Adrenal gland (tissue), 5 donors: ENCODE data around the gene MID1IP1.

Source experiments
- POLR2A ChIP-seq, 2 donors: fragments of 450-650 bp; IDR thresholded peaks; one replicate each; pipeline ENCODE4 v1.6.1; 2017; ENCODE audit warnings: antibody characterized with exemption in 2 of 2, mild to moderate bottlenecking in 2 of 2, moderate library complexity in 1 of 2
- TF ChIP-seq, protein P1 (sequence below), 6 experiments: fragments of 450-650 bp in 4 of 6; fragments of 200-600 bp in 2 of 6; sonication (generic) in 1 of 6; IDR thresholded peaks; 1 replicate in 5 of 6; 2 replicates in 1 of 6; pipeline versions ENCODE4 v1.5.1 to v1.8.0; 2016 to 2021; ENCODE audit warnings: antibody characterized with exemption in 6 of 6, mild to moderate bottlenecking in 2 of 6, moderate library complexity in 1 of 6
- donor health status: DM: no; HTN: no; CAD: no.

DNA sequence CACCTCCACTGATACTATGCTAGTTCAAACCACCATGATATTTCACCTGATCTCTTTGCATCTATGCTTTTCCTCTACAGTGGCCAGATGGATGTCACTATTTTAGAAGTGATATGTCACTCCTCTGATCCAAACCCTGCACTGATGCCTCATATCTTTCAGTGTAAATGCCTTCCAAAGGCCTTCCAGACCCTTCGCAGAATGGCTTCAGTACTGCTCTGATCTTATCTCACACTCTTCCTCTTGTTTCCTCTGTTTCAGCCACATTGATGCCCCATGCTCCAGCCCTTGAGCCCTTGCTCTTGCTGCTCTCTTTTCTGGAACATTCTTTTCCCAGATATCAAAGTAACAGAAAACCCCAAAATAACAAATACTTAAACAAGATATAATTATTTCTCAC, 17.9 kb downstream of the MID1IP1 start:
- no peak for TF ChIP-seq POLR2A (IDR thresholded peaks at IDR 0.05)
- TF ChIP-seq, protein P1, sequence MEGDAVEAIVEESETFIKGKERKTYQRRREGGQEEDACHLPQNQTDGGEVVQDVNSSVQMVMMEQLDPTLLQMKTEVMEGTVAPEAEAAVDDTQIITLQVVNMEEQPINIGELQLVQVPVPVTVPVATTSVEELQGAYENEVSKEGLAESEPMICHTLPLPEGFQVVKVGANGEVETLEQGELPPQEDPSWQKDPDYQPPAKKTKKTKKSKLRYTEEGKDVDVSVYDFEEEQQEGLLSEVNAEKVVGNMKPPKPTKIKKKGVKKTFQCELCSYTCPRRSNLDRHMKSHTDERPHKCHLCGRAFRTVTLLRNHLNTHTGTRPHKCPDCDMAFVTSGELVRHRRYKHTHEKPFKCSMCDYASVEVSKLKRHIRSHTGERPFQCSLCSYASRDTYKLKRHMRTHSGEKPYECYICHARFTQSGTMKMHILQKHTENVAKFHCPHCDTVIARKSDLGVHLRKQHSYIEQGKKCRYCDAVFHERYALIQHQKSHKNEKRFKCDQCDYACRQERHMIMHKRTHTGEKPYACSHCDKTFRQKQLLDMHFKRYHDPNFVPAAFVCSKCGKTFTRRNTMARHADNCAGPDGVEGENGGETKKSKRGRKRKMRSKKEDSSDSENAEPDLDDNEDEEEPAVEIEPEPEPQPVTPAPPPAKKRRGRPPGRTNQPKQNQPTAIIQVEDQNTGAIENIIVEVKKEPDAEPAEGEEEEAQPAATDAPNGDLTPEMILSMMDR (IDR thresholded peaks at IDR 0.05) = no peak
